ENCODE results near the gene IQCE.
"Not testable (repeated sequence)": the region's sequence is repeated elsewhere in the genome, so short reads cannot be mapped to it uniquely, and the experiment has no call there.

Gene IQCE

DNA sequence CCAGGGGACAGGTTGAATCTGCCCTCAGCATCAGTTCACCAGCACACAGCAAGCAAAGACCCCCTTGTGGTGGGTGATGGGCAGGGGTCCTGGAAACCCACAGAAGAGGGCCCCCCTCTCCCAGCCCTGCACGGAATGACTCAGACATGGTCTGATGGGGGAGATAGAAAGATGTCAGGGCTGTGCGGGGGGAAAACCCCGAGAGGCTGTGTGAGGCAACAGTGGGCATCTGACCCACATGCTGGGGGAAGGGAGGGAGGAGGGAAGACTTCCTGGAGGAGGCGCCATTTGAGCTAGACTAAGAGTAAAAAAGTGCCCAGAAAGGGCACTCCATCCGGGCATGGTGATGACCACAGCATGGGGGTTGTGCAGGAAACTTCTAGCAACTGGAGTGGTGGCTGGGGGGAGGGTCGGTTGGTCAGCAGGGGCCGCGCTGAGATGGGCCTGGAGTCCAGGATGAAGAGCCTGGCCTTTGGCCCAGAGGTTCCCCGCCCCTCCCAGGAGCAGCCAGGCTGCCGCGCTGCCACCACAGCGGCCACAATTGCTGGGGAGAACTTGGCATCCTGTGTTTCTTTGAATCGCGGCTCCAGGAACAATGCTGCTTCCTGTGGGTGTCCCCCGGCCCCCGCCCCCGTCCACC, 36.7 kb upstream of the IQCE start:
- no peak for DNase-seq (ENCODE audit: low spot score)

DNA sequence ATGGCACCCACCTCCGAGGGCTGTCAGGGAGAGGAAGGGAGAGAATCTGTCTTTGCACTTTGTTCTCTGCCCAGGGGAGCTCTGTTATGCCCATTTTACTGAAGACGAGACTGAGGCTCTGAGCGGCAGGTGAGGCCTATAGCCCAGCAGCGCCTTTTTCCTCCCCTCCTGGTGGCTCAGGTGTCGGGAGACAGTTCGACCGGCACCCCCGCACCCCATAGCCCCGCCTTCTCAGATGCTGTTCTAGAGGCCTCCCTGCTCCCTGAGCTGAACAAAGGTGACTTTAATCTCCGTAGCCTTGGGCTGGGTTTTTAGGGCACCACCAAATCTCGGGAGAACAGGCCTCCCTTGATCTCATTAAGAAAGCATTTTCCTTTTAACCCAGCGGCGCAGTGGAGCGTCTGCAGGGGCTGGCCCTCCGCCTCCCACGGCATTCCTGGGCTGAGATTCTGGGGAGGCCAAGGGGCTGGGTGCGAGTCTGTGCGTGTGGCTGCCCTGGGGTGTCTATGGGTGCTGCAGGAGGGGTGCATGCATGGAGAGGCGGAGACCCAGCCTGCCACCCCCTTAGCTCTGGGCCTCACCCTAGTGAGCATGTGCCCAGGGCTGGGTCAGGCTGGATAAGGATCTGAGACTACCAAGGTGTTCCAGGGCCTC, 35.9 kb upstream of the IQCE start:
- DNase-seq (ENCODE audit: low spot score) = peak; percentile 33

DNA sequence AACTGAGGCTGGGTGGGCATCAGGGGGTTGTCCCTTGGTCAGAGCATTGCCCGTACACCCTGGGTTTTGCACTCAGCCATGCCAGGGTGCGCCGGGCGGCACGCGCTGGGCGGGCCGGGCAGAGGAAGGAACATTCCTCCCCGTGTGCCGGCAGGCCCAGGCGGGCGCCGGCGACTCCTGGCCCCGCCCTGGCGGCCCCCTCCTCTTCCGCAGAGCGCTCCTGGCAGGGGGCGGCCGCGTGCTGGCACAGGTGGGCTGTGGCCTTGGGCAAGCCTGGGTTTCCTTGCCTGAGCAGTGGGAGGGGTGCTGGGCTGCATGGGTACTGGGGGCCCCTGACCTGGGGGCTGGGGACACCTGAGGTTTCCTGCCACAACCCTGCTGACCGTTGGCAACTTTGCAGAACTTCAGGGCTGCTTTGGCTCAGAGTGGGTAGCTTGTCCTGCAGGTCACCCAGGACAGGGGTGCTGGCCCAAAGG, 35.3 kb upstream of the IQCE start:
- no peak for DNase-seq (ENCODE audit: low spot score)

DNA sequence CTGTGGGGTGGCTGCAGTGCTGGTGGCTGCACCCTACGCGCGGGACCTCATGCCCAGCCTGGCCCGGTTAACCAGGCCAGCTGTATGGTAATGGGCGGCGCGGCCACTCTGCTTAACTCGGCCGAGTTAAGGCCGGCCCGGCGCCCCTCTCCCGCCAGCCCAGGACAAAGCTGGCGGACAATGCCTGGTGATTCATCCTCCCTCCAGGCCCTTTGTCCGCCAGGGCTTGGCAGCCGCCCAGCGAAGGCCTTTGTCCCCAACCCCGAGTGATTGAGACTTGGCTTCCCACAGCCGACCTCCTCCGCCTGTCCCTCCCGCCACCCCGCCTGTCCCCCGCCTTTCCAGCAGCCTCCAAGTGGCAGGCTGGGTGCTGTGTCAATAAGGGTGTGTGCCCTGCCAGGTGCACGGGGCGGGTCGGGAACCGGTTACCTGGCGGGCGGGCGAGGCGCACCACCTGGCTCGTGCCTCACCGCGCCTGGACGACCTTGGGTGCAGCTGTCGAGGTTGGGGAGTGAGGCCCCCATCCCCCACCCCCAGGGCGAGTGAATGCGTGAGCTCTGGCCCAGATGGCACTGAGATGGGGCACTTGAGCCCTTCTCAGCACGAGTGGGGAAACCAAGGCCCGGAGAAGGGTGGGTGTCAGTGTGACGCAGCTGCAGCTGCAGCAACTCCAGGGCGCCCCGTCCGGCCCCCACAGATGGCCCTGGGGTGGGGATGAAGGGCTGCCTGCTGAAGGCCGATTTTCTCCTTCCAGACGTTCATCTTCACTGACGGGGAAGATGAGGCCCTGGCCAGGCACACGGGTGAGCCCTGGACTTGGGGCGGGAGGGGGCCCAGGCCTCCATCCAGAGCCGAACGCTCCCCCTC, 34.6 kb upstream of the IQCE start:
- DNase-seq (ENCODE audit: low spot score) = peak; percentile 76

DNA sequence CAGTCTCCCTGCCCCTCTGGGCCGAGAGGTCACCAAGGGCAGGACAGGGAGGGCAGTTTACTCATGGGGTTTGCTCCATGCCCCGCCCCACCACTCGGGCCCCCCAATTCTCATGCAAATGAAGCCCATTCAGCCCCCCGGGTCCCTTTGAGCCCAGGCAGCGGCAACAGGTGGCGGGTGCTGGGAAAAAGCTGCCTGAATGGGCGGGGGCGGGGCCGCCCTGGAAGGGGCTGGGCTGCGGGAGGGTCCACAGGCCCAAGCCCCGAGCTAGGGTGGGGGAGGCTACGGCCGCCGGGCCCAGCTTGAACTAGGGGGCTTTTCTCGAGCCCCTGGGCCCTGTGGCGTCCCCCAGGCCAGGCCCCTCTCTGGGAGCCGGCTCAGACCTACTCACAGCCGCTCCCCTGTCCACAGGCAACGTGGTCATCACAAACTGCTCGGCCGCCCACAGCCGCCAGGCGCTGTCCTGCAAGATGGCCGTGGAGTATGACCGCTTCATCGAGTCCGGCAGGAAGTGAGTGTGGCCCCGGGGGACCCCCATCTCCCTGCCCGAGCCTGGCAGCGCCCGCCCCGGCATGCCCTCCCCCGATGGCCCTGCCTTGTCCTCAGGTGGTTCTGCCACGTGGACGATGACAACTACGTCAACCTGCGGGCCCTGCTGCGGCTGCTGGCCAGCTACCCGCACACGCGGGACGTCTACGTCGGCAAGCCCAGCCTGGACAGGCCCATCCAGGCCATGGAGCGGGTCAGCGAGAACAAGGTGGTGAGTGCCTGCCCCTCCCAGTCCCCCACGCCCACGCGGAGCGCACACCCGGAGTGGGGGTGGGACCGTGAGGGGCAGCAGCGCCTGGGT, 33.7 kb upstream of the IQCE start:
- DNase-seq (ENCODE audit: low spot score) = no peak

DNA sequence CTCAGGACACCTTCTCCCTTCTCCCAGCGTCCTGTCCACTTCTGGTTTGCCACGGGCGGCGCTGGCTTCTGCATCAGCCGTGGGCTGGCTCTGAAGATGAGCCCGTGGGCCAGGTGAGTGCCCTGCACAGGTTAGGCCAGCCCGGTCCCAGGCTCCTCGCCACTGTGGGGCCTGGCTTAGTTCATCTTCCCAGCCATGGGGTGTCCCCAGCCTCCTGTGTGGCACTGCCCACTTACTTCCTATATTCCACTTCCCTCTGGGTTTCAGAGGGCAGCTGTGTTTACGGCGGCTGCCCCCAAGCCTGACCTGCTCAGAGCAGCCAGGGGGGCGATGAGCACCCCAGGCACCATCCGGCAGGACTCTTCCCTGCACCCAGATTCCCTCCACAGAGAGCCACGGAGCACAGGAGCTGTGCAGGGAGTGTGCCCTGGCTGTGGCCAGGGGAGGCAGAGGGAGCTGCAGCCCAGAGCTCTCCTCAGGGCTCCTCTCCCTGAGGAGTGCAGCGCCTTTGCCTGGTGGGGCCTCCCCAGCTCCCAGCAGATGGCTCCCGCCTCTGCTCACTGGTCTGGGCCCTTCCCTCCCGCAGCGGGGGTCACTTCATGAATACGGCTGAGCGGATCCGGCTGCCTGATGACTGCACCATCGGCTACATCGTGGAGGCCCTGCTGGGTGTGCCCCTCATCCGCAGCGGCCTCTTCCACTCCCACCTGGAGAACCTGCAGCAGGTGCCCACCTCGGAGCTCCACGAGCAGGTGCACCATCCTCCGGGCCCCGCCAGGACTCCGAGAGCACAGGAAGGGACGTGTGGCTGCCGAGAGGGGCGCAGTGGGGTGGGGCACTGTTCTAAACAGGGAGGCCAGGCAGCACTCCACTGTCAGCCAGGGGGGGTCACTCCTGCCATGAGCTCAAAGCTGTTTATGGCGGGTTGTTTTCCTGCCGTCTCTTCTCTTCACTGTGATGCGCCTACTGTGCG, 32.8 kb upstream of the IQCE start:
- no peak for DNase-seq (ENCODE audit: low spot score)

DNA sequence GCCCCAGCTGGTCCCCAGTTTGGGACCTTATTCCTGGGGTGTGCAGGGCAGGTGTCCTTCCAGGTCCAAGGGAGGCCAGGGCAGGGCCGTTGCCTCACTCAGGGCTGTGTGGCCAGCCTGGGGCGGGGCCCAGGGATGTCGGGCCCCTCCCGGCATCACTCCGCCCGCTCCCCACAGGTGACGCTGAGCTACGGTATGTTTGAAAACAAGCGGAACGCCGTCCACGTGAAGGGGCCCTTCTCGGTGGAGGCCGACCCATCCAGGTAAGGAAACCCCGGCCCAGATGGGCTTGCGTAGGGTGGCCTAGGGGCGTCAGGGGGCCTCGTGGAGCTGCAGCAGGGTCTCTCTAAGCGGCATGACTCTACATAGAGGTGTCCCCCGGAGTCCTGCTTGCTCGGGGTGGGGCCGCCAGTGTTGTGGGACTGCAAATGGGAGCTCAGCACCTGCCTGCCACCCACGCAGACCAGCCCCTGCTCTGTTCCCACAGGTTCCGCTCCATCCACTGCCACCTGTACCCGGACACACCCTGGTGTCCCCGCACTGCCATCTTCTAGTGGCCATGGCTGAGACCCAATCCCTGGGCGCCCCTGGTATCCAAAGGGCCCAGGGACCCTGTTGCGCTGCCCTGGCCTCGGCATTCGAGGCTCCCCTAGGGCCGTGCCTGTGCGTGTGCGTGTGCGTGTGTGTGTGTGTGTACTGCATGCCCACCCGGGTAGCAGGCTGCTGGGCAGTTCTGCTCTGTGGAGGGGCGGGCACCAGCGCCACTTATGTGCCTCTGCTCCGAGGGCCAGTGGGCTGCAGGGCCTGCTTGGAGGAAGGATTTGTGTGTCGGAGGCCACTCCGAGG, 31.9 kb upstream of the IQCE start:
- DNase-seq (ENCODE audit: low spot score) = no peak

DNA sequence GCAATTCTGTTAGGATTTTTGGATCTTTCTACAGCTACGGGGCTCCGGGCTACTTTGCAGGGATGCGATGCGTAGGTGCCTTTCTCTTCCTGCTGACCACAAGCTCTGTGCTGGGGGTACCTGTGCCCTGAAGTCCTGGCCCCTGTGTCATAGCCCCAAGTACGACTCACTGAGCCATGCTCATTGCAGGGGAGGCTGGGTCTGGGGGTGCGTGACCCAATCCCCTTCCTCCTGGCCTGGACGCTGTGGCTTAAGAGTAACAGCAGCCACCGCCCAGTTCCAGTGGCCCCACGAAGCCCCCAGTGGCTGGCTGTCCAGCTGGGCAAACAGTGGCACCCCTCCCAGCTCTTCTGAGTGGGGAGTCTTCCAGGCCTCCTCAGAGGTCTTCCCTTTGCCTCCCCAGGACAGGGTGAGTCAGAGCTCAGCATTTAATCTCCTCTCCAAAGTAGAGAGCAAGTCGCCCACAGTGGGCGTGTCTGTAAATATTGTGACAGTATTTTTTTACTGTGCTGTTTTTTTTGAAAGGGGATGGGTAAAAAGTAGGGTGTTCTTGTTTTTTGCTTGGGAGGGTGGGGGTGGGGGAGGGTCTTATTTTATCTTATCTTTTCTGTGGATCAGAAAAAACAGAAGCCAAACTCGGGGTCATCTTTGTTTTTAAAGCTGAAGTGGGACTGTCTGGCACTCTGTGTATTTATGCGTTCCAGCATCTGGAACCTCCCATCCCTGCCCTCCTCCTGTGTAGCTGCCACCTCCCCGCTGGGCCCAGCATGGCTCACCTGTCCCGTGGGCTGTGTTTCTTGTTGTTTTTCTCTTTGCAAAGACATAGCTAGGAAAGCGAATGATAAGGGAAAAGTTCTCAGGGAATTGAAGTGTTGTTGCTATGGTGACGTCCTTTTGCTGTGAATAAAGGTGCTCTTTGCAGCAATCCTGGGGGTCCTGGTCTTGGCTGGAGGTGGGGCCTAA, 31.0 kb upstream of the IQCE start:
- peak; percentile 72 for DNase-seq (ENCODE audit: low spot score)

DNA sequence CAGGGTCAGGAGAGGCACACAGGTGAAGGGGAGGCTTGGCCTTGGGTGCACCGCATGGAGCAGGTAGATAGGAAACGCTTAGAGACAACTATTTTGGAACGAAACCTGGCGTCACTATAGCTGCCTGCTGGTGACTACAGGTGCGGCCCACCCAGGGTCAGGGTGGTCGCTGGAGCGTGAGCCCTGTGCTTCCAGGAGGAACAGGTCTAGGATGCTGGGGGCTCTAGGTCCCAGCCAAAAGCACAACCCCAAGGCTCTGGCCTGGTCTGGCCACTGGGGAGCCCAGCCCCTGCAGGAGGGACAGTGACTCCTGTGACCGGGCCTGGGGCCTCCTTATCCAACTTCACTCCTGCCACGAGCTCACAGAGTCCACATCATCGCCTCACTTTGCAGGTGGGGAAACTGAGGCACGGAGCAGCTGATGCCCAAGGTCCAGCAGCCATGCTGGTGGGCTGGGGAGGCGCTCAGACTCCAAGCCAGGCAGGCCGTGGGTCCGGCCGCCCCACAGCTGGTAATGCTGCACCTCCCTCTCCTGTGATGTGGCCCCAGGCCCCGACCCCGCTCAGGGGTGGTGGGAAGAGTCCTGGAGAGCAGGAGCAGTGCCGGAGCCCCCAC, 30.2 kb upstream of the IQCE start:
- DNase-seq (ENCODE audit: low spot score) = no peak

DNA sequence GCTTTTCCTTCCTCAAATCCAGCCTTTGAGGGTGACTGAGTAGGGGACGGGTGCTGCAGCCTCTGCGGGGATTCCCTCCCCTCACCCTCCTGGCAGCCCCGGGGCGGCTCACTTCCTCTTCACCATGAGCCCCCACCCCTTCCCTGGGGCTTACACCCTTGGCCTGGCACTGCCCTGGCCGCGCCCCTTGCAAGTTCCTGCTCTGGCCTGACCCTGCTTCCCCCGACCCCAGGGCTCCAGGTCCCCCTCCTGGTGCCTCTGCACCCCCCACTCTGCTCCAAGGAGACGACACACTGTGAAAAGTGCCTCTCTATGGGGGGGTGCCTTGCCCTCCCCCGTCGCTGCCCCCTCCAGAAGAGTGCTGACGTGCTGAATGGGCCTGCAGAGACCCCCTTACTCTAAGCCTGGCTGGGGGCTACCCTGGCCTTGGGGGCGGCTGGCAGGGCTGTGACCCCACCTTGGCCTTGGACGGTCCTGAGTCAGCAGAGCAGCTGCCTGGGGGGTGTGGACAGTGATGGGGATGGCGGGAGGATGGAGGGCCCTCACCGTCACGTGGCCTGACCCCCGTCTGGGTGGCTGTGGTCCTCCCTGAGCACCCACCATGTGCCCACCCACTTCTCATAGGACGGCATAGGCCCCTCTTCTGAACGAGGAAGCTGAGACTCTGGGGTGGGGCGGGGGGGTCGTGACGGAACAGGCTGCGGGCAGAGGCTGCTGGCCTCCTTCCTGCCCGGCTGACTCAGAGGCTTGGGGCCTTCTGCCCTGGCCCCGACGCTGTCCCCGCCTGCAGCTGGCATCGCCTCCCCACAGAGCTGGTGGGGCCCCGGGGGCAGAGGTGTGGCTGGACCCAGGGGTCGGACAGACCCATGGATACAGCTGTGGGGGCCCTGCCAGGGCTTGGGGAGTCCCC, 29.4 kb upstream of the IQCE start:
- peak; percentile 89 for DNase-seq (ENCODE audit: low spot score)

DNA sequence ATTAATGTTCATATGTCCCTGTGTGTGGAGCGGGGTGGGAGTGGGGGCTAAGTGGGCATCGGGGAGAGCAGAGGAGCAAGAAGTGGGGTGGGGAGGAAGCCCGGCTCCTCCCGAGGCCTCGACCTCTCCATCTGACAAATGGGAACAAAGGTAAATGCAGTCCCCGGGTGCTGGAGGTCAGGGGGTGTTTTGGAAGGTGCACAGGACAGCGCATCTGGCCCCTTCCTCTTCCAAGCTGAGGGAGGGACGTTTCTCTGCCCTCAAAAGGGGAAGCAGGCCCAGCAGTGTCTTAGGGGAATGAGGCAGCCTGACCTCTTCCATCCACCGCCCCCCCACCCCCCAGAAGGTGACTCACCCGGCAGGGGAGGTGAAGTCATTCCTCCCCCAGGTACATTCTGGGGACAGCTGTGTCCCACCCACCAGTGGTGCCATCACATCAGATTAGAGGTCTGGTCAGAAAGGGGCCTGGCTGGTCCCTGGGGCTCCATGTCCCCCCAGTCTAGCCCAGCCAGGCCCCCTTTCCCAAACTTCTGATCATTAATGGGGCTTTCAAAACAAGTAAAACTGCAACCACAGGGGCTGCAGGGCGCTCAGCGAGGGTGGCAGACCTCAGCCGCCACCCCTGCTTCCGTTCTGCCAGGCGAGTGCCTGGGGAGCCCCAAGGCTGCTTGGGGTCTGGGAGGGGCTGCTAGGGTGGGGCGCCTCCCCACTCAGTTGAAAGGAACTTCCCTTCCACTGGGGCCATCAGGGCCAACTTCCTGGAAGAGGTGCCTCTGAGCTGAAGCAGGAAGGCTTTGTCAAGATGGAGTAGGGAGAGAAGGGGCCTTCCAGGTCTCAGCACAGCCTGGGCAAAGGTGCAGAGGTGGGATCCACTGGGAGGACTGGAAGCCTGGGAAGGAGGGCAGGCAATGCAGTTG, 28.4 kb upstream of the IQCE start:
- peak; percentile 45 for DNase-seq (ENCODE audit: low spot score)

DNA sequence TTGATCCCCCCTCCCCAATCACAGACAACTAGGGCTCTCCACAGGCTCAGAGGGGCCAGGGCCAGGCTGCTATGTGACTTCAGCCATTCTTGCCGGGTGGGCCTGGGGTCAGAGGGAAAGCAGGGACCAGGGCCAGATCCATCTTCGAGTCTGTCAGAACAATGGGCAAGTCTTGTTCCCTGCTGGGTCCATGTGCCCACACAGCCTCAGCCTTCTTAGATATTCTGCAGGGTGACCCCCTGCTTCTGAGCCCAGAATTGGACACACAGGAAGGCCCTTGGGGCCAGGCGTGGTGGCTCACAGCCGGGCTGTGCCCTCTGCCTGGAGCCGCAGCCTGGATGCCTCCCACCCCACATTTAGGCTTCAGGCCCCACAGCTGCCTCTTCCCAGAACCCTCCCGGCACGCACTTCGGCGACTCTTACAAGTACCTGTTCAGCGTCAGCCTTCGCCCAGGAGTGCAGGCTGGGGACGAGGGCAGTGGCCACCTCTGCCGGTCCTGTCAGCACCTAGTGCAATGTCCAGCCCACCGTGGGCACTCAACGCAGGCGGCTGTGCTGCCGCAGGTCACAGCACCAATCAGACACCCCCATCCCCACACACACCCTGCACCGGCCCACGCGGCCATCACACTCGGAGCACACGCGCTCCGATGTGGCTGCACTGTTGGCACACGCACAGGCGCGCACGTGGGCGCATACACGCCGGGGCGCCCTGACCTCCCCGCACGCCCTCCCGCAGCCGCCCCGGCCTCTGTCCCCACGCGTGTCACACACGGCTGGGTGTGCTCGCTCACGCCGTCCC, 27.6 kb upstream of the IQCE start:
- not testable (repeated sequence) for DNase-seq (ENCODE audit: low spot score)

DNA sequence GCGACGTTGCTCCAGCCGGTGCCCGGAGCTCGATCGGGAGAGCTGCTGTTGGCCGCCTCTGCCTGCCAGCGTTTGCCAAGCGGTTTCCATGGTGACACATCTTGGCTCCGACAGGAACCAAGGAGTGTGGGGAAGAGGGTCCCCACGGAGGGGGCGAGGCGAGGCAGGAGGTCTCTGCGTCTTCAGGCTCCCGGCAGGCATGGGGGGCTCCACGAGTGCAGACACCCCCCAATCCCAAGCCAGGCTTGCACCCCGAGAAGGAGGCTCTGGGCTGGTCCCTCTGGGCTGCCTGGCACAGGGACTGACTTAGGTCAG, 27.0 kb upstream of the IQCE start:
- DNase-seq (ENCODE audit: low spot score) = not testable (repeated sequence)

DNA sequence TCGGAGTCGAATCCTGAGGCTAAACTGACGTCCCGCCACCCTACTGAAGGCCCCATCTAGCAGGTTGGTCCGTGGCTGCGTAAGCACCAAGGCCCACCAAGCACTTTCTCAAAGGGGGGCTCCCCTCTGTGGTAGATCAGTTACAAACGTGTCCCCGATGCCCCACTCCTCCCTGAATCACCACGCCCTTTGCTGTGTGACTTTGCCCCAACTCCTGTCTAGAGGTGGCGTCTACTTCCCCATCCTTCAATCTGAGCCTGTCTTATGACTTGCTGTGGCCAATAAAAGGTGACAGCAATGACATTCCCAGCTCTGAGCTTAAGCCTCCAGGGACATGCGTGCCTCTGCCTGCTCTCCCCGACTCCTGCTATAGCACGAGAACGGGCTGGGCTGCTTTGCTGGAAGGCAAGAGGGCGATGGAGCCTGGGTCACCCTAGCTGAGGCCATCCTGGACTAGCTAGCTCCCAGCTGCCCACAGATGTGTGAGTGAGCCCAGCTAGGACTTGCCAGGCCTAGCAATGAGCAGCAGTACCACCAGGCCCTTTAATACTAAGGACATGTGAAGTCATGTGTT, 26.5 kb upstream of the IQCE start:
- DNase-seq (ENCODE audit: low spot score) = not testable (repeated sequence)

DNA sequence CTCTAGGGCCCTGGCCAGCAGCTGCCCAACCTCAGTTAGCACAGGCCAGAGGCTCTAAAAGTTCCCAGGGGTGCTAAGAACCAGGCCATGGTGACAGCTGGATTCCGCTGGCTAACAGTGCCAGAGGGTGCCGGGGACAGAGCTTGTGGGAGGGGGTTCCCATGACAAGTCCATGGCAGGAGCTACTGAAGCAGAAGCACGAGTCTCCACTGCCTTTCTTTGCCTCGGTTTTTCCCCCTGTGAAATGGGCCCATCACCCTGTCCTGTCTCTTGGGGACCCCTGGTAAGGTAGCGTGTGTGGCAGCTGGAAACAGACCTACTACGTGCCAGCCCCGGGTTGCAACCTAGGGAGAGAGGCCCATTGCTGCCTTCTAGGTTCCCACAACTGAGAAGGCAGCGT, 26.0 kb upstream of the IQCE start:
- DNase-seq (ENCODE audit: low spot score) = not testable (repeated sequence)

Data from AG20443 (cell line).